Measurements from ENCODE around the gene RABEPK.

The RABEPK gene

GRCh38 chr9:125238127-125238914 lies 38.0 kb downstream of the RABEPK start:
- H3K4me3 ChIP-seq (ENCODE audit: low read depth, low read length): peak overlapping the region; percentile 97
- TF ChIP-seq, protein P1, sequence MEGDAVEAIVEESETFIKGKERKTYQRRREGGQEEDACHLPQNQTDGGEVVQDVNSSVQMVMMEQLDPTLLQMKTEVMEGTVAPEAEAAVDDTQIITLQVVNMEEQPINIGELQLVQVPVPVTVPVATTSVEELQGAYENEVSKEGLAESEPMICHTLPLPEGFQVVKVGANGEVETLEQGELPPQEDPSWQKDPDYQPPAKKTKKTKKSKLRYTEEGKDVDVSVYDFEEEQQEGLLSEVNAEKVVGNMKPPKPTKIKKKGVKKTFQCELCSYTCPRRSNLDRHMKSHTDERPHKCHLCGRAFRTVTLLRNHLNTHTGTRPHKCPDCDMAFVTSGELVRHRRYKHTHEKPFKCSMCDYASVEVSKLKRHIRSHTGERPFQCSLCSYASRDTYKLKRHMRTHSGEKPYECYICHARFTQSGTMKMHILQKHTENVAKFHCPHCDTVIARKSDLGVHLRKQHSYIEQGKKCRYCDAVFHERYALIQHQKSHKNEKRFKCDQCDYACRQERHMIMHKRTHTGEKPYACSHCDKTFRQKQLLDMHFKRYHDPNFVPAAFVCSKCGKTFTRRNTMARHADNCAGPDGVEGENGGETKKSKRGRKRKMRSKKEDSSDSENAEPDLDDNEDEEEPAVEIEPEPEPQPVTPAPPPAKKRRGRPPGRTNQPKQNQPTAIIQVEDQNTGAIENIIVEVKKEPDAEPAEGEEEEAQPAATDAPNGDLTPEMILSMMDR (IDR thresholded peaks at IDR 0.05; ENCODE audit: low read depth, low read length): no peak

GRCh38 chr9:125238915-125239446 lies 38.6 kb downstream of the RABEPK start:
- TF ChIP-seq, protein P1 (IDR thresholded peaks at IDR 0.05; ENCODE audit: low read depth, low read length): no peak
- peak overlapping the region; percentile 97 for H3K4me3 ChIP-seq (ENCODE audit: low read depth, low read length)

DNA sequence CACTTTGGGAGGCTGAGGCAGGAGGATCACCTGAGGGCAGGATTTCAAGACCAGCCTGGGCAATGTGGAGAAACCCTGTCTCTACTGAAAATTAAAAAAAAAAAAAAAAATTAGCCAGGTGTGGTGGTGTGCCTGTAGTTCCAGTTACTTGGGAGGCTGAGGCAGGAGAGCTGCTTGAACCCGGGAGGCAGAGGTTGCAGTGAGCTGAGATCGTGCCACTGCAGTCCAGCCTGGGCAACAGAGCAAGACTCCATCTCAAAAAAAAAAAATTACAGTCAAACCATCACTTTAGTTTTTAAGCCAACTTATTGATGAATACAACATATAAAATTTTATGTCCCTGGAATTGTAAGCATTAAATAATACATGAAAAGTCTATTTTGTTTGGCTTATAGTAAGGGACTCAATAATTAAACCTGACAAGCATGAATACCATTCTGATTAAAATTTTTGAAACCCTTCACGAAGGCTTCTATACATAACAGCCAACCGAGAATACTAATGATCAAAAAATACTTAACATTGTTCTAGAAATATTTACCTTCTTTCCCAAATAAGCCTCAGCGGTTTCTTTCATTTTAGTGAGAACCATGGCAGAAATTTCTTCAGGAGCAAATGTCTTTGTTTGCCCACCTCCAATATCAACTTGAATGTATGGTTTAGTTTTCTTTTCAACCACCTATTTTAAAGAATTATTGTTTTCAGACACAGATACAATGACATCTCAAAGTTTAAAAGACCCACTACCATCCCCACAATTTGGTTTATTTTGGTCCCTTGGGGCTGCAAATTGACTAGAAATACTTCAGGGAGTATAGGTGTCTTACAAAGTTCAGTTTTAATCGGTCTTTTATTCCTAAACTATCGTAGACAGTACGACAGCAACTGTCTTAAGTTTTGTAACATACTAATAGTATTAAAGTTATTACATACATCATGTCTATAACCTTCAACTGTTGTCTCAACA lies 39.6 kb downstream of the RABEPK start:
- TF ChIP-seq, protein P1 (IDR thresholded peaks at IDR 0.05; ENCODE audit: low read depth, low read length): no peak
- peak overlapping the region; percentile 97 for H3K4me3 ChIP-seq (ENCODE audit: low read depth, low read length)

GRCh38 chr9:125240649-125240999 lies 40.3 kb downstream of the RABEPK start:
- TF ChIP-seq, protein P1 (IDR thresholded peaks at IDR 0.05; ENCODE audit: low read depth, low read length): no peak
- peak overlapping the region; percentile 97 for H3K4me3 ChIP-seq (ENCODE audit: low read depth, low read length)

DNA sequence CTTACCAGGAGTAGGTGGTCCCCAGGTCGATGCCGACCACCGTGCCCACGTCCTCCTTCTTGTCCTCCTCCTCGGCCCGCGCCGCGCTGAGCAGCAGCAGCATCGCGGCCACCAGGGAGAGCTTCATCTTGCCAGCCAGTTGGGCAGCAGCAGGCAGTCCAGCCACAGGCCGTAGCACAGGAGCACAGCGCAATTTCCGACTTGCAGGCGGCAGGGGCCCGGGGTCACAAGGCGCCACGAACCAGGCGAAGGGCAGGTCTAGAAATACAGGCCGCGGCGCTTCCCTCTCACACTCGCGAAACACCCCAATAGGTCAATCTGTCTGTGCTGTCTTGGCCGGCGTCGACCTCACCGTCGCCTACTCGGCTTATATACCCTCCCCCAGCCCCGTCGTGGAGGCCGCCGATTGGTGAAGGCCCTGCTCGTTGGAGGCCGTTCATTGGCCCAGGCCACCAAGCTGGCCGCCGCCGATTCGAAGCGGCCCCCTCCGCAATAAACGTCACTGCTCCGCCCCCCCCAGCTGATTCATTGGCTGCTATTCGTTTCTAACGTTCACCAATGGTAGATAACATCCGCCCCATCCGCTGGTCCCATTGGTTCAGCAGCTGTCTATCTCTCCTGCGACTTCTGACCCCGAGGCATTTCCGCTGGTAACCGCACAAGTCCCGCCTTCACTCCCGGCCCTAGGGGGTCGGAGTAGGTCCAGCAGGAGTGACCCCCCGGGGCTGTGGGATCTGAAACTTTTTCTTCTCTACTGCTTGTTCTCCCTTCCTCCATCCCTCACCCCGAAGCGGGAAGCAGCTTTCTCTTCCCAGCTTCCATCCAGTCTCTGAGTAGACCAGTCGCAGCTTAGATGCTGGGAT lies 40.9 kb downstream of the RABEPK start, which contains the start of gene HSPA5:
HSPA5 (minus strand) TSS at position 344 of the 863 bp plus-strand sequence; CDS start at position 127, 217 bp downstream.
- TF ChIP-seq, protein P1 (IDR thresholded peaks at IDR 0.05; ENCODE audit: low read depth, low read length): no peak

GRCh38 chr9:125241863-125242739 lies 41.8 kb downstream of the RABEPK start:
- TF ChIP-seq, protein P1 (IDR thresholded peaks at IDR 0.05; ENCODE audit: low read depth, low read length): no peak
- peak overlapping the region; percentile 69 for H3K4me3 ChIP-seq (ENCODE audit: low read depth, low read length)

More for the DNA sequence above, 40.9 kb downstream of the RABEPK start, which contains the start of gene HSPA5:
- peak within 1 kb of the TSS; percentile 97 for H3K4me3 ChIP-seq (ENCODE audit: low read depth, low read length)

Data from WI38 (cell line).